GM12801 (cell line): ENCODE measurements around the gene ATP6V1D.

Experiments used
- TF ChIP-seq, protein P1 (sequence below): IDR thresholded peaks from one replicate; pipeline ENCODE4 v1.5.1; 2011; ENCODE audit warnings: control low read depth; ENCODE audit not compliant: insufficient read length; ENCODE audit errors: extremely low read depth

The ATP6V1D gene

DNA sequence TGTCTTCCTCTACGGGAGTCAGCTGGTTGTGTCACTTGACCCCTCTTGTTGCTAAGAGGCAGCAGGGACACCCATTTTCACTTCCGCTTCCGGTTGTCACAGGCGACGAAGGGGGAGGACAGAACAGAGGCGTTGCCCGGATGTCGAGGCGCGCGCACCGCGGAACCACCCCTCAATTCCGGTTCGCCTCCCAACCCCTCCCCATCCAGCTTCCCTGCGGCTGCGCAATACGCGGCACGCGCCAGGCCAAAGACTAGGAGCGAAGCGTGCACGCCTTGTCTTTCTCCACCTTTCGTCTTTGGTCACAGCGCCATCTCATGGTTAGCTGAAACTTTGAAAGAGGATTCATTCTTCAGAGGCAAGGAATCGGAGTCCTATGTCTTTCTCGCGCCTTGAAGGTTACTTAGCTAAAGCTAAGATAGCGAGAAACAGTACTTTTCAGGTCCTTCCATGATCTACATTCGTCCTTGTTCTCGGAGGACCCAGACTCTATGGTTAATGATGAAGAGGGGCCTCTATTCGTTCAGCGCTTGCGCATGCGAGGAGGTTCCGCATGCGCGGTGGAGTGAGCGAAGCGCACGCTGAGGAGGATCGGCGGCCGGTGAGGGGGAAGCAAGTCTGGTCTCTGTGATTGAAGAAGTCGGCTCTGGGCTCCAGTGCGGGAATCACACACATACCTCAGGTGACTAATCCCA is at the start of gene ATP6V1D, which contains the start of gene EIF2S1:
ATP6V1D (minus strand) TSS at position 30 of the 695 bp plus-strand sequence. CDS start 106 bp downstream, outside the sequence.
EIF2S1 (plus strand) TSS at position 554 of the 695 bp plus-strand sequence. CDS start 4,440 bp downstream, outside the sequence.
- TF ChIP-seq, protein P1, sequence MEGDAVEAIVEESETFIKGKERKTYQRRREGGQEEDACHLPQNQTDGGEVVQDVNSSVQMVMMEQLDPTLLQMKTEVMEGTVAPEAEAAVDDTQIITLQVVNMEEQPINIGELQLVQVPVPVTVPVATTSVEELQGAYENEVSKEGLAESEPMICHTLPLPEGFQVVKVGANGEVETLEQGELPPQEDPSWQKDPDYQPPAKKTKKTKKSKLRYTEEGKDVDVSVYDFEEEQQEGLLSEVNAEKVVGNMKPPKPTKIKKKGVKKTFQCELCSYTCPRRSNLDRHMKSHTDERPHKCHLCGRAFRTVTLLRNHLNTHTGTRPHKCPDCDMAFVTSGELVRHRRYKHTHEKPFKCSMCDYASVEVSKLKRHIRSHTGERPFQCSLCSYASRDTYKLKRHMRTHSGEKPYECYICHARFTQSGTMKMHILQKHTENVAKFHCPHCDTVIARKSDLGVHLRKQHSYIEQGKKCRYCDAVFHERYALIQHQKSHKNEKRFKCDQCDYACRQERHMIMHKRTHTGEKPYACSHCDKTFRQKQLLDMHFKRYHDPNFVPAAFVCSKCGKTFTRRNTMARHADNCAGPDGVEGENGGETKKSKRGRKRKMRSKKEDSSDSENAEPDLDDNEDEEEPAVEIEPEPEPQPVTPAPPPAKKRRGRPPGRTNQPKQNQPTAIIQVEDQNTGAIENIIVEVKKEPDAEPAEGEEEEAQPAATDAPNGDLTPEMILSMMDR: peak; percentile 74

GRCh38 chr14:67405771-67406170 is 46.2 kb upstream of the ATP6V1D start:
- TF ChIP-seq, protein P1: no peak

DNA sequence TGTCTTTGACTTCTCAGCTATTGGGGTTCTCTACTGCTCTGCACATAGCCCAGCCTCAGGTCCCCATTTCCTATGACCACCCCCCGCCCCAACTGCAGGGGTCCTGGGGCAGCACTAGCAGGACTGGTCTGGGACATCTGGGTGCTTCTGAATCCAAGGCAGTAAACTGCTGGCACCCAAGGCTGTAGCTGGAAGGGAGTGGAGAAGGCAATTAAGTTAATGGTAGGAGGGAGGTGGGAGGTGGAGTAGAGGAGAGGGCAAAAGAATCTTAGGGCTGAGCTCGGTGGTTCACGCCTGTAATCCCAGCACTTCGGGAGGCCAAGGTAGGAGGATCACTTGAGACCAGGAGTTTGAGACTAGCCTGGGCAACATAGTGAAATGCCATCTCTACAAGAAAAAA is 40.8 kb upstream of the ATP6V1D start:
- TF ChIP-seq, protein P1: no peak

DNA sequence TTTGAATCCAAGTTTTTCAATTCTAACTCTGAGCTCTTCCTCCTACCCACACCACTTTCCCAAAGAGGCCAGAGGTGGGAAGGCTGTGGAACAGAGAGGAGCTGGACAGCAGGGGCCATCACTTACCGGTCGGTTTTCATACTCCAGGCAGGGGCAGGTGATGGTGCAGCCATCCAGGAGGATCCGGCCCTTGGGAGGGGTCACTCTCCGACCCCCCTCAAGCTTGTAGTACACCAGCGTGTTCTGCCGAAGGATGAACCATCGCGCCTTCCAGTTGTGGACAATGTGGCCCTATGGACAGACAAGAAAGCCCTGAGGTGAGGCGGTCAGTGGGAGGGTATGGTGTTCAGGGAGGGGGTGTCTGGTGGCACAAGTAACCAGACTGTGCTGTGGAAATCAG is 37.9 kb upstream of the ATP6V1D start:
- TF ChIP-seq, protein P1: no peak

- TF ChIP-seq, protein P1: no peak
These were observed 36.9 kb upstream of the ATP6V1D start for GRCh38 chr14:67396381-67396970.

DNA sequence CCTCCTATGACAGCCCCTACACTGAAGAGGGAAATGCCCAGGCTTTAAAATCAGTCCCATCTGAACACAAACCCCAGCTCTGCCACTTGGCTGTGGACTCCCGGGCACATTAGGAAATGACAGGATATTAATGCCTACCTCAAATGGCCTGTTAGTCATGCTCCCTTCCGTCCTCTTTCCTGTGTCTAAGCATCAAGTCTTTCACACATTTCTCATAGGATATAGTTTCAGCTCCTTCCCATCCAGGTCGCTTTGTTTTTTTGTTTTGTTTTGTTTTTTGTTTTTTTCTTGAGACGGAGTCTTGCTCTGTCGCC is 36.2 kb upstream of the ATP6V1D start:
- TF ChIP-seq, protein P1: no peak

DNA sequence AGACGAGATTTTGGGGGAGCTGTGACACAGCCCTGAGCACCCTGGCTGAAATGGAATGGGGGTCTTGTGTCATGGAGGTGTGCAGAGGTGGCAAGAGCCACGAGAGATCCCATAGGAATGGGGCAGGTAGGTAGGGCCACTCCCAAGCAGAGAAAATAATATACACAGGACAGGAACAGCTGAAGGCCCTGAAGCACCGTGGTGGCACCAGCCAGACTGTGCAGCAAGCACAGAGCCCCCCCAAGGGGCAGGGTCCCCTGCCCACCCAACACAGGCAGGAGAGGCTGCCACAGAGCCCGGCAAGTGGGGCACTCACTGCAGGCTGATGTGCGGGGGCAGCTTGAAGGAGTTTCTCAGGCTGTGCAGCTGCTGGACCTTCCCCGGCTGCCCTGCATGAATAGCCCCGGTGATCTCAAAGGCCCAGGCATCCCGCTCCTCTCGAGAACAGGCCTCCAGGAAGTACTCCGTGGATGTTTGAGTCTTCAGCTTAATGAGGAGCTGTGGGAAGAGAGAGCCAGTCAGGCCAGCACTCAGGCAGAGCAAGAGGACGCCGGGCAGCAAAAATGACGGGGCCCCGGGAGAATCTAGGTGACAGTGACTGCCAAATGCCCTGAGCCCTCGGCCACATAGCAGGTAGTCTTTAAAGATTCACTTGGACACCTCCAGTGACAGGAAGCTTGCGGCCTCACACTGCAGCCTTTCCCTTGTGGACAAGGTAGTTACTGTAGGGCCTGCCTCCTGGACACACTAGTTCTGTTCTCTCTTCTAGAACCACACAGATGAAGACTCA is 35.7 kb upstream of the ATP6V1D start:
- TF ChIP-seq, protein P1: no peak
